AG04450 (cell line): ENCODE data around the gene FAM50B. TPM values are rescaled to one million over a fixed set of nuclear protein-coding genes. Genes with fewer than 3 reads are reported as not detected.

Experiments
- CTCF ChIA-PET: fragments of 300-600, 350-600 bp; formaldehyde crosslinking; extraction: SDS; loops from one replicate; lab custom pipeline; 2022; ENCODE audit warnings: antibody characterized with exemption, inconsistent platforms; lab: Charles Lee
- POLR2A ChIA-PET: fragments of 350-600 bp; formaldehyde crosslinking; extraction: SDS; loops from one replicate; lab custom pipeline; 2021; ENCODE audit warnings: antibody characterized with exemption, inconsistent platforms; lab: Yijun Ruan, JAX
- DNase-seq: peaks from one replicate; pipeline ENCODE4 v3.0.0-alpha.2; 2011; ENCODE audit warnings: low read depth, low spot score
- H3K27ac ChIP-seq: one replicate; pipeline ENCODE4 v1.5.1; 2012; ENCODE audit warnings: low read depth, low read length, control low read depth
- H3K27me3 ChIP-seq: one replicate; pipeline ENCODE4 v1.6.0; 2012; ENCODE audit warnings: low read length; ENCODE audit not compliant: control insufficient read depth, insufficient read depth
- H3K4me3 ChIP-seq: 2 replicates; pipeline ENCODE4 v1.5.1; 2011; ENCODE audit warnings: mild to moderate bottlenecking, low read depth, low read length, control low read depth
- H3K9me3 ChIP-seq: 2 replicates; pipeline ENCODE4 v1.5.1; 2012; ENCODE audit warnings: low read length; ENCODE audit not compliant: control insufficient read depth, insufficient read depth
- polyA plus RNA-seq: library from polyadenylated mRNA; depleted of rRNA; stranded (reverse); fragments of >200 nt; gene quantifications from 2 replicates; pipeline ENCODE4 v1.2.3, GENCODE V29; 2011
- TF ChIP-seq, protein P1 (sequence below): IDR thresholded peaks from 2 replicates; pipeline ENCODE4 v1.5.1; 2011; ENCODE audit warnings: low read depth, low read length, control low read depth, inconsistent platforms

FAM50B gene
- polyA plus RNA-seq, 1 experiment, result 4.5 TPM

DNA sequence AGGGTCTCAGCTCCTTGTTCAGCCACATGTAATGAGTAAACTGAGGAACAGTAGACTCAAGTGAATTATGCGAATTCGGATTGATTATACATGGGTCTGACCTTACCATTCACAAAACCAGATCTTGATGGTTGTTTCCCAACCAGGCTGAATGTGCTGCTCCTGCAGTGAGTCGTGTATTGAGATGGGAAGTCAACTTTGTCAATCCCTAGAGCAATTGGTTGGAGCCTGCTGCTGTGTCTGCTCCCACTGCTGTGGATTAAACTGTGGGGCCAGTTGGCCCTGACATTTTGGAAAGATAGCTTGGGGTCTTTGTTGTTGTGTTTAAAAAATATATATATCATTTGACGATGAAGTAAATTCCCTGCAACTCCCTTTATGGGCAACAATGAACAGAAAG, 23.9 kb downstream of the FAM50B start:
- no peak overlapping the region for H3K27ac ChIP-seq
- no peak for DNase-seq
- no peaks in the 10 kb centered on the region for H3K9me3 ChIP-seq
- ChIA-PET CTCF (interaction anchor here (1.1 kb wide), 1 partner anchor 11 kb away, joined by 3 read pairs; no protein-coding TSS in a partner anchor), POLR2A (no interaction called here)
- TF ChIP-seq, protein P1, sequence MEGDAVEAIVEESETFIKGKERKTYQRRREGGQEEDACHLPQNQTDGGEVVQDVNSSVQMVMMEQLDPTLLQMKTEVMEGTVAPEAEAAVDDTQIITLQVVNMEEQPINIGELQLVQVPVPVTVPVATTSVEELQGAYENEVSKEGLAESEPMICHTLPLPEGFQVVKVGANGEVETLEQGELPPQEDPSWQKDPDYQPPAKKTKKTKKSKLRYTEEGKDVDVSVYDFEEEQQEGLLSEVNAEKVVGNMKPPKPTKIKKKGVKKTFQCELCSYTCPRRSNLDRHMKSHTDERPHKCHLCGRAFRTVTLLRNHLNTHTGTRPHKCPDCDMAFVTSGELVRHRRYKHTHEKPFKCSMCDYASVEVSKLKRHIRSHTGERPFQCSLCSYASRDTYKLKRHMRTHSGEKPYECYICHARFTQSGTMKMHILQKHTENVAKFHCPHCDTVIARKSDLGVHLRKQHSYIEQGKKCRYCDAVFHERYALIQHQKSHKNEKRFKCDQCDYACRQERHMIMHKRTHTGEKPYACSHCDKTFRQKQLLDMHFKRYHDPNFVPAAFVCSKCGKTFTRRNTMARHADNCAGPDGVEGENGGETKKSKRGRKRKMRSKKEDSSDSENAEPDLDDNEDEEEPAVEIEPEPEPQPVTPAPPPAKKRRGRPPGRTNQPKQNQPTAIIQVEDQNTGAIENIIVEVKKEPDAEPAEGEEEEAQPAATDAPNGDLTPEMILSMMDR, result no peak
- no peak overlapping the region for H3K4me3 ChIP-seq
- H3K27me3 ChIP-seq, result no peaks in the 10 kb centered on the region

GRCh38 chr6:3874069-3874468, 24.9 kb downstream of the FAM50B start:
- H3K27me3 ChIP-seq, result no peaks in the 10 kb centered on the region
- no peaks in the 10 kb centered on the region for H3K9me3 ChIP-seq
- no peak overlapping the region for H3K27ac ChIP-seq
- no peak overlapping the region for H3K4me3 ChIP-seq
- POLR2A ChIA-PET, result no interaction called here
- TF ChIP-seq, protein P1, result no peak
- no peak for DNase-seq
- CTCF ChIA-PET, result interaction anchor here (0.5 to 0.7 kb wide), 4 partner anchors 25 to 133 kb away, joined by 3 read pairs; partner anchors contain the start of gene FAM50B

- ChIA-PET POLR2A (no interaction called here), CTCF (interaction anchor here (1.2 kb wide), 1 partner anchor 26 kb away, joined by 5 read pairs; the partner anchor contains the start of gene FAM50B)
- Histone ChIP-seq H3K9me3 (no peaks in the 10 kb centered on the region), H3K4me3 (no peak overlapping the region), H3K27me3 (no peaks in the 10 kb centered on the region), H3K27ac (no peak overlapping the region)
- TF ChIP-seq, protein P1, result no peak
- DNase-seq, result no peak
Observed at GRCh38 chr6:3875486-3875885, 26.3 kb downstream of the FAM50B start.

GRCh38 chr6:3876101-3876500, 26.9 kb downstream of the FAM50B start:
- ChIA-PET POLR2A (no interaction called here), CTCF (interaction anchor here (1.2 kb wide), 1 partner anchor 27 kb away, joined by 5 read pairs; the partner anchor contains the start of gene FAM50B)
- TF ChIP-seq, protein P1, result no peak
- no peak for DNase-seq
- no peaks in the 10 kb centered on the region for H3K9me3 ChIP-seq
- H3K27me3 ChIP-seq, result no peaks in the 10 kb centered on the region
- H3K4me3 ChIP-seq, result no peak overlapping the region
- H3K27ac ChIP-seq, result no peak overlapping the region

DNA sequence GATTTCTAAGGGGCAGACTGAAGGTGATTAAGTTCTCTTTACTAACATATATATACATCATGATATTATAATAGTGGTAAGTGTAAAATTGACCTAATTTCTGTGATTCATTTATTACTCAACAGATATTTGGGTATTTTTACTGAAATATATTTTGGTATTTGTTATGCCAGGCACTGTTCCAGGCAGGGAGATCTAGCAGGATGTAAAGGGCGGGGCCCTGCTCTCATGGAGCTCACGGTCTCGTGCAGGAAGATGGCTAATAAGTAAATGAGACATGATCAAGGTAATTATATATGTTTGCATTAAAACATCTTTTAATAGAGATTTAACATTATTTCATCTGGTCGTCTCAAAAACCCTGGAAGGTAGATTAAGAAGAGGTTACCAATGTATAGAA, 27.7 kb downstream of the FAM50B start:
- Histone ChIP-seq H3K27ac (no peak overlapping the region), H3K9me3 (no peaks in the 10 kb centered on the region), H3K4me3 (no peak overlapping the region), H3K27me3 (no peaks in the 10 kb centered on the region)
- TF ChIP-seq, protein P1, result no peak
- DNase-seq, result no peak
- CTCF ChIA-PET, result interaction anchor here (1.1 kb wide), 1 partner anchor 28 kb away, joined by 3 read pairs; the partner anchor contains the start of gene FAM50B
- POLR2A ChIA-PET, result no interaction called here
